GM21390 (cell line): ENCODE results near the gene SOST.

Experiments used
- ATAC-seq: cut with Tn5 transposase; IDR thresholded peaks from one replicate; pipeline ENCODE4 v1.9.1; 2021; ENCODE audit not compliant: unreplicated experiment

The SOST gene

GRCh38 chr17:43745541-43745940, 13.1 kb downstream of the SOST start:
- no peak for ATAC-seq

GRCh38 chr17:43741636-43742035, 17.0 kb downstream of the SOST start:
- no peak for ATAC-seq

GRCh38 chr17:43740541-43740940, 18.1 kb downstream of the SOST start:
- no peak for ATAC-seq

- no peak for ATAC-seq
These were observed 20.9 kb downstream of the SOST start for GRCh38 chr17:43737722-43738121.

- ATAC-seq, result no peak
These were observed 22.2 kb downstream of the SOST start for GRCh38 chr17:43736389-43736788.

GRCh38 chr17:43734376-43734775, 24.2 kb downstream of the SOST start:
- ATAC-seq, result no peak

GRCh38 chr17:43733956-43734355, 24.6 kb downstream of the SOST start:
- ATAC-seq, result no peak

- ATAC-seq, result no peak
These were observed 25.6 kb downstream of the SOST start for GRCh38 chr17:43732958-43733357.

GRCh38 chr17:43728081-43728480, 30.5 kb downstream of the SOST start:
- no peak for ATAC-seq

GRCh38 chr17:43723697-43724359, 34.8 kb downstream of the SOST start:
- ATAC-seq, result no peak

- no peak for ATAC-seq
These were observed 35.5 kb downstream of the SOST start for GRCh38 chr17:43722870-43723665.

- no peak for ATAC-seq
These were observed 36.3 kb downstream of the SOST start for GRCh38 chr17:43722269-43722619.

GRCh38 chr17:43721537-43722268, 36.9 kb downstream of the SOST start:
- ATAC-seq, result no peak

GRCh38 chr17:43720311-43721060, 38.1 kb downstream of the SOST start:
- ATAC-seq, result peak; percentile 80

GRCh38 chr17:43719578-43719977, 39.0 kb downstream of the SOST start:
- ATAC-seq, result no peak

- ATAC-seq, result no peak
These were observed 40.0 kb downstream of the SOST start for GRCh38 chr17:43718544-43718943.

- ATAC-seq, result no peak
These were observed 40.7 kb downstream of the SOST start for GRCh38 chr17:43717913-43718312.

GRCh38 chr17:43714465-43715149, 44.0 kb downstream of the SOST start:
- ATAC-seq, result no peak

- no peak for ATAC-seq
These were observed 45.0 kb downstream of the SOST start for GRCh38 chr17:43713494-43714162.

- no peak for ATAC-seq
These were observed 46.2 kb downstream of the SOST start for GRCh38 chr17:43712397-43712796.
